Stomach (tissue), 9 donors: ENCODE data around the gene ACSL4. TPM values are rescaled to one million over a fixed set of nuclear protein-coding genes. Genes with fewer than 3 reads are reported as not detected.

Experiments used
- DNase-seq, 2 donors: peaks; one replicate each; pipeline versions ENCODE4 v3.0.0 to v3.0.0-alpha.2; 2013 to 2019
- H3K27ac ChIP-seq, 5 donors: fragments of 200-600 bp in 4 of 5; sonication (generic) in 4 of 5; one replicate each; pipeline ENCODE4 v1.5.1; 2013 to 2019; ENCODE audit warnings: mild to moderate bottlenecking in 1 of 5, moderate library complexity in 1 of 5
- H3K27me3 ChIP-seq, 3 donors: fragments of 200-600 bp; sonication (generic); one replicate each; pipeline ENCODE4 v1.5.1; 2017 to 2019; ENCODE audit warnings: mixed run types in 1 of 3
- H3K36me3 ChIP-seq, 4 donors: fragments of 200-600 bp; sonication (generic); 1 replicate in 3 of 4; 2 replicates in 1 of 4; pipeline ENCODE4 v1.5.1; 2016 to 2019
- H3K4me1 ChIP-seq, 4 donors: fragments of 200-600 bp; sonication (generic); one replicate each; pipeline ENCODE4 v1.5.1; 2016 to 2019
- H3K4me3 ChIP-seq, 4 donors: fragments of 200-600 bp; sonication (generic) in 3 of 4; one replicate each; pipeline ENCODE4 v1.5.1; 2016 to 2019; ENCODE audit warnings: mild to moderate bottlenecking in 1 of 4
- H3K9me3 ChIP-seq, 4 donors: fragments of 200-600 bp; sonication (generic); one replicate each; pipeline ENCODE4 v1.5.1; 2016 to 2019
- CTCF ChIP-seq, 7 experiments: fragments of 450-650 bp in 4 of 7; fragments of 200-600 bp in 3 of 7; sonication (generic) in 3 of 7; IDR thresholded peaks; one replicate each; pipeline ENCODE4 v1.5.1; 2016 to 2019; ENCODE audit warnings: antibody characterized with exemption in 7 of 7, control low read depth in 2 of 7, mild to moderate bottlenecking in 1 of 7
- EP300 ChIP-seq: sonication (generic); formaldehyde crosslinking; IDR thresholded peaks from one replicate; pipeline ENCODE4 v1.6.1; 2017; ENCODE audit warnings: antibody characterized with exemption
- POLR2A ChIP-seq, 4 donors: fragments of 450-650 bp; IDR thresholded peaks; one replicate each; pipeline ENCODE4 v1.6.1; 2016; ENCODE audit warnings: antibody characterized with exemption in 4 of 4, control low read depth in 2 of 4, mild to moderate bottlenecking in 1 of 4, moderate library complexity in 1 of 4
- POLR2AphosphoS5 ChIP-seq, 3 donors: sonication (generic); formaldehyde crosslinking; IDR thresholded peaks; one replicate each; pipeline ENCODE4 v1.6.1; 2016; ENCODE audit warnings: antibody characterized with exemption in 3 of 3
- WGBS, 5 donors: extraction: QIAGEN DNeasy Blood & Tissue Kit in 3 of 5; methylation state at CpG; one replicate each; pipeline versions ENCODE4 v1.1.5 to v1.1.7; 2013 to 2018; 5-methylcytosine and 5-hydroxymethylcytosine counted together
- intact Hi-C: fragments of 100-400 bp; cut with DNase I; formaldehyde crosslinking; loops from one replicate; pipeline ENCODE4 v1.15.1; 2023; ENCODE audit warnings: low total_unique reads
- polyA plus RNA-seq, 3 donors: library from polyadenylated mRNA; stranded (reverse); fragments of 200-250 nt; gene quantifications; one replicate each; pipeline ENCODE4 v1.2.3, GENCODE V29; 2013
- total RNA-seq, 5 donors: library from RNA; depleted of rRNA; stranded (reverse); fragments of >200 nt; gene quantifications; one replicate each; pipeline versions ENCODE4 v1.1.0 to v1.2.3, GENCODE V29; 2014 to 2016
- donor health status: healthy with polysubstance abuse.
- donor health status: Bipolar disorder and iron deficiency.
- donor health status: healthy.

Gene ACSL4
- total and polyA plus RNA-seq, 8 donors, result 4.1 to 53.4 (median 34.1) TPM

GRCh38 chrX:109775386-109775785 lies 42.3 kb upstream of the ACSL4 start:
- peaks cover 0 to 6% (median under 1%) of the 10 kb centered on the region in 4 donors for H3K9me3 ChIP-seq
- H3K27ac ChIP-seq, result no peak overlapping the region
- TF ChIP-seq POLR2A (IDR thresholded peaks at IDR 0.05) (no peak), CTCF (IDR thresholded peaks at IDR 0.05) (no peak), POLR2AphosphoS5 (IDR thresholded peaks at IDR 0.05) (no peak), EP300 (no peak)
- H3K4me1 ChIP-seq, result no peaks in the 10 kb centered on the region
- no peaks in the 10 kb centered on the region for H3K27me3 ChIP-seq
- DNase-seq, result no peak
- intact Hi-C loops, result no loop called here
- 73 to 81% (median 78%) methylated on average over 3 of the region's 3 CpGs for WGBS, 5 donors
- H3K36me3 ChIP-seq, result no peaks in the 10 kb centered on the region
- H3K4me3 ChIP-seq, result no peak overlapping the region

GRCh38 chrX:109774706-109775105 lies 41.6 kb upstream of the ACSL4 start:
- Histone ChIP-seq H3K27ac (no peak overlapping the region), H3K4me3 (no peak overlapping the region), H3K9me3 (peaks cover 0 to 7% (median 3%) of the 10 kb centered on the region in 4 donors), H3K36me3 (no peaks in the 10 kb centered on the region), H3K4me1 (no peaks in the 10 kb centered on the region), H3K27me3 (no peaks in the 10 kb centered on the region)
- 46 to 74% (median 72%) methylated on average over 5 of the region's 5 CpGs for WGBS, 5 donors
- intact Hi-C loops, result no loop called here
- DNase-seq, result no peak
- TF ChIP-seq CTCF (IDR thresholded peaks at IDR 0.05), result no peak
- TF ChIP-seq POLR2AphosphoS5 (IDR thresholded peaks at IDR 0.05), result peak in 1 of 3 donors; percentile 9

- Histone ChIP-seq H3K4me1 (no peaks in the 10 kb centered on the region), H3K9me3 (peaks cover 0 to 10% (median 4%) of the 10 kb centered on the region in 4 donors), H3K27ac (peak overlapping the region in 1 of 5 donors; percentile 31), H3K4me3 (no peak overlapping the region), H3K36me3 (no peaks in the 10 kb centered on the region), H3K27me3 (no peaks in the 10 kb centered on the region)
- 83 to 93% (median 87%) methylated on average over 1 of the region's 1 CpG for WGBS, 5 donors
- intact Hi-C loops, result no loop called here
- TF ChIP-seq POLR2A (IDR thresholded peaks at IDR 0.05) (no peak), EP300 (no peak), POLR2AphosphoS5 (IDR thresholded peaks at IDR 0.05) (no peak), CTCF (IDR thresholded peaks at IDR 0.05) (no peak)
- no peak for DNase-seq
These were observed 41.1 kb upstream of the ACSL4 start for GRCh38 chrX:109774136-109774535.

GRCh38 chrX:109773374-109773773 lies 40.3 kb upstream of the ACSL4 start:
- Histone ChIP-seq H3K36me3 (no peaks in the 10 kb centered on the region), H3K4me3 (no peak overlapping the region), H3K4me1 (no peaks in the 10 kb centered on the region), H3K27ac (no peak overlapping the region), H3K9me3 (peaks cover 0 to 16% (median 8%) of the 10 kb centered on the region in 4 donors), H3K27me3 (no peaks in the 10 kb centered on the region)
- TF ChIP-seq CTCF (IDR thresholded peaks at IDR 0.05) (no peak), EP300 (no peak), POLR2AphosphoS5 (IDR thresholded peaks at IDR 0.05) (no peak), POLR2A (IDR thresholded peaks at IDR 0.05) (no peak)
- DNase-seq, result no peak
- intact Hi-C loops, result no loop called here
- 76 to 86% (median 84%) methylated on average over 2 of the region's 2 CpGs for WGBS, 5 donors
